OCI-M2 (cell line): ENCODE results near the gene UBIAD1.

Experiments
- DNase-seq: peaks from one replicate; lab custom pipeline; 2025; ENCODE audit not compliant: unreplicated experiment; lab: John Stamatoyannopoulos, UW

The UBIAD1 gene

DNA sequence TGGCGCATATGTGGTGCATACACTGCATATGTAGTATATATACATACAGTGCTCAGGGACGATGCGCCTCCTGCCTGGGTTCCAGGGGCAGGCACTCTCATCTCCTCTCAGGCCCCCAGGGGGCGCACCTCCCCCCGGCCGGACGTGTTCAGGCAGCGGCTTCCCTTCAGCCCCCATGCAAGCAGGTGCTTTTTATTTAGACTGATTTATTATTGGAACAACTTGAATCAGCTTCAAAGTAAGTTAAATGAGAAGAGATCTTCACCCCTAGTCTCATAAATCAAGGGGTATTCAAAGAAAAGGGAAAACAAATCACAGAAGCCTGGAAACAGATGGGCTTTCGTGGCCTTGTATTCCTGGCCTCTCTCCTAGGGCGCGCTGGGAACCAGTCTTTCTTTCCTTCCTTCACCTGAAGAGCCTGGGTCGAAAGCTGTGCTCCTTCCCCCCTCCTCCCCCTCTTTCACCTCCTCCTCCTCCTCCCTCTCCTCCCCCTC, 64.6 kb downstream of the UBIAD1 start:
- no peak for DNase-seq
